ENCODE results near the gene GNAZ.

DNA sequence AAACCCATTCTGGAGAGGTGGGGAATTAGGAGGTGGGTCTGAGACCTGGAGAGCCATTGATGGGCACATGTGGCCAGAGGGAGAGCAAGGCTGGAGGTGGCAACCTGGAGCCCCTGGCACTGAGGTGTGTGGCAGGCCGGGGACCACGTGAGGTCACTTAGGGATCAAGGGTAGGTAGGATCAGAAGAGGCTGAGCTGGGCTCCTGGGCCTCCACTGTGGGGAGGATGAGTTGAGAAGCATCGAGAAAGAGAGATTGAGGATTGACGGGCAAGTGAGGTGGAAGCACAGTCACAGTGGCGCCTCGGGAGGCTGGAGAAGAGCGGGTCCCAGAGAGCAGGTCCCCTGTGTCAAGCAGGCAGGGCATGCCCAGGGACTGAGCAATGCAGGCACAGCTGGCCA, 4.1 kb downstream of the GNAZ start:
- TF ChIP-seq CTCF (IDR thresholded peaks at IDR 0.05) (no peak), POLR2A (IDR thresholded peaks at IDR 0.05) (no peak)

Measured in esophagus squamous epithelium (tissue), 4 donors.